NCI-H2029 (cell line): Measurements from ENCODE around the gene CYTL1.
"Not testable (repeated sequence)": the region's sequence is repeated elsewhere in the genome, so short reads cannot be mapped to it uniquely, and the experiment has no call there.

ENCODE experiments used
- DNase-seq: peaks from one replicate; lab custom pipeline; 2025; lab: John Stamatoyannopoulos, UW

Gene CYTL1, protein sequence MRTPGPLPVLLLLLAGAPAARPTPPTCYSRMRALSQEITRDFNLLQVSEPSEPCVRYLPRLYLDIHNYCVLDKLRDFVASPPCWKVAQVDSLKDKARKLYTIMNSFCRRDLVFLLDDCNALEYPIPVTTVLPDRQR

DNA sequence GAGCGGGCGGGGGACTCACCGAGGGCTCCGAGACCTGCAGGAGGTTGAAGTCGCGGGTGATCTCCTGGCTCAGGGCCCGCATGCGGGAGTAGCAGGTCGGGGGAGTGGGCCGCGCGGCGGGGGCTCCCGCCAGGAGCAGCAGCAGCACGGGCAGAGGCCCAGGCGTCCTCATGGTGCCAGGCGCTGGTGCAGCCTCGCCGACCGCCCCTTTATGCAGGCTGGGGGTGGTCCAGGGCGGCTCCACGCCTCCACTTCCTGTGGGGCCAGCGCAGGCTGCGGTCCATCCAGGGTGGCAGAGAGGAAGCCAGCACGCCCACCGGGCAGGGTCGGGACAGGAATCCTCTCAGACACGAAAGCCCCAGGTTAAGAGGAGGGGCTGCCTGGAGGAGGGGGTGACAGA is at the start of gene CYTL1:
Gene CYTL1 (minus strand): TSS at position 185 of the 400 bp plus-strand sequence. CDS start 13 bp downstream, at position 172.
- no peak for DNase-seq

DNA sequence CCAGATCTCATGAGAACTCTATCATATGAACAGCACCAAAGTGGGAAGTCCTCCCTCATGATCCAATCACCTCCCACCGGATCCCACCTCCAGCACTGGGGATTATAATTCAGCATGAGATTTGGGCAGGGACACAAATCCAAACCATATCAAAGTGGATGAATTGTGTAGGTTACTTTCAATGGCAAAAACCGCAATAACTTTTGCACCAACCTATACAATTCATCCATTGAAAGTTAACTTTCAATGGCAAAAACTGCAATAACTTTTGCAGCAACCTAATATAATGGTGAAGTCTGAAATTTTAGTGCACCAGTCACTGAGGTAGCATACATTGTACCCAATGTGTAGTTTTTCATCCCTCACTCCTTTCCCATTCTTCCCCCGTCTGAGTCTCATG is 48.6 kb upstream of the CYTL1 start:
- no peak for DNase-seq

DNA sequence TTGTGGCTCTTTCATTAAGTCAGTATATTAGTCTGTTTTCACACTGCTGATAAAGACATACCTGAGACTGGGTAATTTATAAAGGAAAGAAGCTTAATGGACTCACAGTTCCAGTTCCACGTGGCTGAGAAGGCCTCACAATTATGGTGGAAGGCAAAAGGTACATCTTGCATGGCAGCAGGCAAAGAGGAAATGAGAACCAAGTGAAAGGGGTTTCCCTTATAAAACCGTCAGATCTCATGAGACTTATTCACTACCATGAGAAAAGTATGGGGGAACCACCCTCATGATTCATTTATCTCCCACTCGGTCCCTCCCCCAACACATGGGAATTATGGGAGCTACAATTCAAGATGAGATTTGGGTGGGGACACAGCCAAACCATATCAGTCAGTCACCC is 47.7 kb upstream of the CYTL1 start:
- not testable (repeated sequence) for DNase-seq

DNA sequence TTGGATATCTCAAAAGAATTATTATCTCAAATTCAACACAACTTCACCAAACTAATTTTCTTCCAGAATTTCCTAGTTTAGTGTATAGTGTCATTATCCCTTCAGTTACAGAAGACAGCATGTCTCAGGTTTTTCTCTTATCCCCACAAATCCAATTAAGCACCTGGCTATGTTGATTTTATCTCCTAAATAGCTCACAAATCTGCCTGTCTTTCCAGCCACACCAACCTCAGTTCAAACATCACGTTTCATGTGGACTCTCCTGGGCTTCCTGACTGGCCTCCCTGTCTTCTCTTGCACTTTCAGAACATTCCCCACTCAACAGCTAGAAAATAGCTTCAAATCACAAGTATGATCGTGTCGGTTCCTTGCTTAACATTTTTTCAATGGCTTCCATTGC is 46.8 kb upstream of the CYTL1 start:
- DNase-seq = no peak

DNA sequence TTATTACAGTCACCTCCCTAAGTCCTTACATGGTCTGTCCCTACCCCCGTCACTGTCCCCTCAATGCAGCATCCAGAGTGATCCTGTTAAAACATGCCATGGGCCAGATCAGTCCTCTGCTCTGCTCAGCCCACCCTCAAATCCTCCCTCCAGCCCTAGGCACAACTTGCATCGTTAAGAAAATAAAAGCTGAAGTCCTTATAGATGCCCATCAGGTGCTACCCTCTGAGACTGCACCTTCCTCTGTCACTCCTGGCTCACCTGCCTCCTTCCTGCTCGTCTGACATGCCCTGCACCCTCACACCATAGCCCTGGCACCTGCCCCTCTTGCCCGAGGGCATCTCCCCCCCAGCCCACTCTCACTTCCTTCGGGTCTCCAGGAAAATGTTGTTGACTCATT is 36.2 kb upstream of the CYTL1 start:
- no peak for DNase-seq

DNA sequence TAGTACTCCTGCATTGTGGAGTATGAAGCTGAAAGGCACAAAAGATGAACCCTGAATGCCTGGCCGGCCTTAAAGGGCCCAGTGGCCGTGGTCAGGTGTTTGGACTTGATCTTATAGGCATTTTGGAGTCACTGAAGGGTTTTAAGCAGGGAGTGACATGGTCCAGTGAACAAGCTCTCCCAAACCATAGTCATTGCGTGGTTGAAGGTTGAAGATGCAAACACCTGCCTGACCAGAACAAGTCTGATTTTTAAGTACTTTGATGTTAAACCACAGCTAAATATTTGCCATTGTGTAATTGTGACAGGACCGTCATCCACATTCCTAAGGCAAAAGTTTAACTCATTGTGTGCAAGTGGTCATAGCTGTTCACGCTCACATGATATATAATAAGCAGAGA is 35.3 kb upstream of the CYTL1 start:
- no peak for DNase-seq

DNA sequence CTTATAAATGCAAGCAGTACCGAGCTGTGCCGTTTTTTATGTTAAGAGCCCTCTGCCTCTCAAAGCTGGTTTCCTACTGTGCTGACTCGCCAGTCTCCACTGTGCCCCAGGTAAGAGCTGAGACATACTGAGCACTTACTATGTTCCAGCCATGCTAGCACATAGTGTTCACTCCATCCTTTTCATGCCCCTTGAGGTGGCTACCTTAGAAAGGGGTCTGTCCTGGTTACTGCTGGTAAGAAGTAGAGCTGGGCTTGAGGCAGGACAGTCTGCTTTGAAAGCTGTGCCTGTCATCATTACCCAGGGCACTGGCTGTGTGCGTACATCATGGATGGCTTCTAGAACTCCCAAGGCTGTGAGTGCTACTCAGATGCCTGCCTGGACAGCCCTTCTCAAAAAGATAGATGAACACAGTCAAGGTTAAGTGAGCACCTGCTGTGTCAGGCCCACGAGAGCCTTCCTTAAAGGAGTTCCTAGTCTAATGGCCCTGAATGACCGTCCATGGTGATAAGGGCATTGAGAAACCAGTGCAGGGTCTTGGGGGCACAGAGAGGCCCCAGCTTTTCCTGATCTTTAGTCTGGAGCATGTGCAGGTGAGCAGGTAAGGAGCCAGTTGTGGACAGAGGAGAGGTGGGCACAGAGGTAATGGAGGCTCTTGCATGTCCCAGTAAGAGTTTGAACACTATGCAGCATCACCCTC is 33.6 kb upstream of the CYTL1 start:
- DNase-seq = no peak

DNA sequence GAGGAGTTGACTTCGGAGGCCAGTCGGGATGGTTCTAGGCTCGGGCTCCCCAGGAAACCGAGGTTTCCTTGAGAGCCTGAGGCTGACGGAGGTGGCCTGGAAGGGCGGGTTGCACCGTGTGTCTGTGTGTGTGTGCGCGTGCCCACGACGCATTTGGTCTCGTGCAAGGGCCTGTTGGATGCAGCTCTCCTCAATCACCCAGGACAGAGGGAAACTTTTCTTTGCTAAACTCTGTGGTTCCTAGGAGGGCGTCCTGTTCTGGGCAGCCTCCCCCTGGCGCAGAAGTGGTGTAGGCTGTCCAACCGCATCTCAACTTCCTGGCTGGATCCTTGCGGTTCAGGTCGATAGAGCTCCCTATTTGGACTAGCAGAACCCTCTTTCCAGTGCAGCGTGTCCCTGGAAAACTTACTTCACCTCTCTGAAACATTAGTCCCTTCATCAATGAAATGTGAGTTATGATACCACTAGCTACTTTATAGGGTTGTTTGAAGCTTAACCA is 33.0 kb upstream of the CYTL1 start:
- no peak for DNase-seq

DNA sequence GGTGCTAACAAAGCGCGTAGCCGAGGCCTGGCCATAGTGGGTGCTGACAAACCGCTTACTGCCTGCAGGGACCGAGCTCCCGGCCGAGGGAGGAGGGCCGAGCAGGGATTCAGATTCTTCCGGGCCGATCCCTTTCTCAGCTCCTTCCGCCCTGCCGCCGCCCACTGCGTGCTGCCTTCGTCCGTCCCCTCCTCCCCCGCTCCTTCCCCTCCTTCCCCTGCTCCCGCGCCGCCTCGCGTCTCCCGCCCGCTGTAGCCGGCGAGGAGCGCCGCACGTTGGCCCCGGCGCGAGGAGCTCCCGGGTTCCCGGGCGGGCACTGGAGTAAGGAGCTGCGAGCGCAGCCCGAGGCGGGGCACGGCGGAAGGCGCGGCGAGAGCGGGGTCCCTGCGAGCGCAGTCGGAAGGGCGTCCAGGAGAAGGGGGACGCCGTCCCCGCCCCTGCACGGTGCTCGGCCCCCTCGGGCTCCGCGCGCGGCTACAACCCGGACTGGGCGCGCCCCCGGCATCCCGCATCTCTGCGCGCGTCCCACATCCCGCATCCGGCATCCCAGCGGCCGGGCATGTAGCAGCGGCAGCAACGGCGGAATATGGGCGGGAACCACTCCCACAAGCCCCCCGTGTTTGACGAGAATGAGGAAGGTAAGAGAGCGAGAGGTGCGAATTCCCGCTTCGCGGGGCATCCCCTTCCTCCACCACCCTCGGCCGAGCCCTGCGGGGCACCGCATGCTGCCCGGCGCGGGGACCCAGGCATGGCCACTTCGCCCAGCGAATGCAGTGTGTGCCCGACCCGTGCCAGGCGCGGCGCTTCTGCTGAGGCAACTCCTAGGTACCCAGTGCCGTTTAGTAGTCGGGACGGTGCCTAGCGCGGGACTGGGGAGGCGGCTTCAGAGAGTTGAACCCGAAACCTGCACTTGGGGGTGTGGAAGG is 32.3 kb upstream of the CYTL1 start, which contains the start of gene STK32B:
Gene STK32B (plus strand): TSS at position 203 of the 926 bp plus-strand sequence.
- peak; percentile 11 for DNase-seq

DNA sequence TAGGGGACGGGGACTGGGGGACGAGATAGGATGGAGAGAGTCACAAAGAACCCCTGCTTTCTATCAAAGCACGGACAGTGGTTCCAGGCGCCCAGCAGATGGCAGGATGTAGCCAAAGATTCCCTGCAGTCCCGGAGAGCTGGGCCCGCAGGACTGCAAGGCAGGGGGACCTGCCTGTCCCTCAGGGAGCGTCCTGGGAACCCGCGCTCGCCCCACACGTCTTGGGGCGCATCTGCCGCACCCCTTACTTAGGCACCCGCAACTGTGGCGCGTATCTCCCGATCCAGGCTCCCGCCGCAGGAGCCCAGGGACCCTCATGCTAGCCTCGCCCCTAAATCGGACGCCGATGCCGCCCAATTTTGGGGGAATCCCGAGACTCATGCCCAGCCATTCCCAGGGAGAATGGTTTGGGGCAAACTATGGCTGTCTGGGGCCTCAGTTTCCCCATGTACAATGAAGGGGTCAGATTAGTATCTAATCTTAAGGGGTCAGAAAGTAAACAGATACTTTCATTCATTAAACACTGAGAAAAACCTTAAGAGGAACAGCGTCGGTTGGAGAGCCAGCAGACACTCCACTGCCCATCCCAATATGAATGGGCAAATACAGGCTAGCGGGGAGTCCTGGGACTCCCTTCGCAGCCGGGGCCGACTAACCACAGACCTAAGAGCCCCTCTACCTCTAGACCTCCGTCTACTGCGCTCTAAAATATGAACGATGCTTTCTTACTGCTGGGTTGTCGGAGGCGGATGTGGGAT is 31.4 kb upstream of the CYTL1 start:
- DNase-seq = peak; percentile 13

DNA sequence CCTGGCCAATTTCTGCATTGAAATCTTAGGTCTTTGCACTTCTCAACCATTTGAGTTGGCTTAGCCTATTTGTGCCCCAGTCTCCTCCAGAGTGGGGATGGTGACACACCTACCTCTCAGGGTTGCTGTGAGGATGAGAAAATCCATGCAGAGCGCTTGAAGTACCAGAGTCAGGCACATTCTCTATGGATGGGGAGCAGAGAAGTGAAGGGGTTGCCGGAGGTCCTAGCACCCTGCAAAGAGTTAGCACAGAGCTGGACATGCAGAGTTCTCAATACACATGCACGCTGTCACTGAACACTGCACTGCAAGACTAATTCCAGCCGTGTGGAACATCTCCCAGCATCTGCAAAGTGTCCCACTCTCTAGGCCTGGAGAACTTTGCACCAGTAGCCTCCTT is 29.5 kb upstream of the CYTL1 start:
- no peak for DNase-seq

DNA sequence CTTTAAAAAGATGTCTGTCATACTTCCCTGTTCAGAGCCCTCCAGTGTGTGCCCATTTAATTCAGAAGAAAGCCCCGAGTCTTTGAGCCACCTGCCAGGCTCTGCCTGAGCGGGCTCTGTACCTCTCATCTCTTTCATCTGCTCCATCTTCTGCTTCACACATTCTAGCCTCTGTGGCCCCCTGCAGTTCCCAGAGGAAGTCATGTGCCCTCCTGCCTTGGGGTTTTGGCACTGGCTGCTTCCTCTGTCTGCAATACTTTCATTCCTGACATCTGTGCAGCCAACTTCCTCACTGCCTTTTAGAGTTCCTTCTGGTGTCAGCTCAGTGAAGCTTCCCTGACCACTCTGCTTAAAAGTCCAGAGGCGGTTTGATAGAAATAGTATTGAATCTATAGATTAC is 25.8 kb upstream of the CYTL1 start:
- no peak for DNase-seq

DNA sequence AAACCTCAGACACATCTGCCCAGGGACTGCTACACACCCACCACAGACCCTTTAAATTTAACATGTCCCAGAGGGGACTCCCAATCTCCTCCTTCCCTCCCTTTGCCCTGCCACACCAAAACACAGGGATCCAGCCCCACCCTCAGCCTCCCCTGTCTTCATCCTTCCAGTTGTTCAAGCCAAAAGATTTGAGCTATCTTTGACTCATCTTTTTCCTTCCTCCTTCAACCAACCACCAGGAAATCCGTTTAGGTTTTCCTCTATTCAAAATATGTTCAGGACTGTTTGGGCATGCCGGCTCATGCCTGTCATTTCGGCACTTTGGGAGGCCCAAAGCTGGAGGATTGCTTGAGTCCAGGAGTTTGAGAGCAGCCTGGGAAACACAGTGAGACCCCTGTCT is 25.1 kb upstream of the CYTL1 start:
- DNase-seq = no peak

DNA sequence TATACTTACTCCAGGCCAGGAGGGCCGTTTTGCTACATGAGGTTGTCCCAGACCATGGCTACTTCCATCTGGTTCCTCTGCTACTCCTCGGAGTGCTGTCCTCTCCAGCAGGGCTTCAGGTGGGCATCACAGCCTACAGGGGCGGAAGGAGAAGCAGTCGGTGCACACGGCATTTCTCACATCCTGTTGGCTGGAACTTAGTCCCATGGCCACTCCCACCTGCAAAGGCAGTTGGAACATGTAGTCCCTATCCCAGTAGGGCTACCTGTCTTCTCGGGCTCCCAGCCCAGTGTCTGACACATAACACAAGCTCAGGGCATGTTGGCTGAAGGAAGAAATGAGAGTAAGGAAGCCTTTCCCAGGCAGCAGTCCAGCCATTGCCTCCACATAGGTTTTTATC is 24.3 kb upstream of the CYTL1 start:
- no peak for DNase-seq

DNA sequence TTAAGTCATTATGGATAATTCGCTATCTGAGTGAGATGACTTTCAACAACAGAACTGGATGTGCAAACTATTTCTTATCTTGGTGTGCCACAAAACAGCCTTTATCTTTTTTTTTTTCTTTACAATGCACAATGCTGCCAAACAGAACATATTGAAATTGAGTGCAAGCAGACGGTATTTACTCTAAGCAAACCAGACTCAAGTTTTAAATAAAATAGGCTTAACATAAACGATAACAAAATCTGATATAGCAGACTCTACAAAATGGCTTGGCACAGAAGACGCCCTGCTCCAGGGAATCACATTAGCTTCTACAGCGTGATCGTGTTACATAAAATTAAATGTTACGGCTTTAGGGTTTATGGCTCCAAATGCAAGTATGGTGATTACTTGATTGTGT is 22.4 kb upstream of the CYTL1 start:
- DNase-seq = no peak

DNA sequence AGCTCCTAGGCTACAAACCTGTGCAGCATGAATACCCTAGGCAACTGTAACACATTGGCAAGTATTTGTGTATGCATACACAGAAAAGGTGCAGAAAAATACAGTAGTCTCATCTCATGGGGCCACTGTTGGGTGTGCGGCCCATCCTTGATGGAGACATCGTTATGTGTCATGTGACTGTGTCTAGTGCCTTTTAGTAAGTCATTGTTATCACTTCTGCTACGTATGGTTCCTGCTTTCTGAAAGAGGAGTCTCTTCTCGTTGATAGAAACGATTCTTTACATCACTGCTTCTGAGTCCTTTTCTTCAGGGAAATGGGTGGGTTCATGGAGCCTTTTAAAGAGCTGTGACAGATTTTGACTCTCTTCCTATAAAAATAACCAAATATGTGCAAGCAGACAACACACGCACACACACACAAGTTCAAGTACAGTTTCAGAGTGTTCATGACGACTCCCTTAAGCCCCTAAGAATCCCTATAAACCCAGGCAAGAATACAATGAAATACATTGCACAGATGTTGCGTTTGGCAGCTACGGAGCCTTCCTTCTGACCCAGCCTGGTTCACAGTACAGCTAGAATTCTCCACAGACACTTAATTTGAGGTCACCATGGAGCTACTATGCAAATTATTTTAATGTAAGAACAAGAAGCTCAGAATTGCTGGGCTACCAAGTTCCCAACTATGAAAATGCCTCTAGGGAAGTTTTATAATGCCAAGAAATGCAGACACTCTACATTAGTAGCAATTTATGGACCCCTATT is 21.8 kb upstream of the CYTL1 start:
- no peak for DNase-seq

DNA sequence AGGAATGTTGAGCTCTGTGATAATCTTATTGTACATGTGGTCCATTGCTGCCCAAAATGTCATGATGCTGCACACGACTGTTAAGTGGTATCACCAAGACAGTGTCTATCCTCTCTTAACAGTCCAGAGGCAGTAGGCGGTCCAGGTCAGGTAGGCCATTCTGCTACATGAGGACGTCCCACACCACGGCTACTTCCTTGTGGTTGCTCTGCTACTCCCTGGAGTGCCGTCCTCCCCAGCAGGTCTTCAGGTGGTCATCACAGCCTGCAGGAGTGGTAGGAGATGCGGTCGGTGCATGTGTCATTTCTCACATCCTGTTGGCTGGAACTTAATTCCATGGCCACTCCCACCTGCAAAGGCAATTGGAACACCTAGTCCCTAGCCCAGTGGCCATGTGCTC is 20.5 kb upstream of the CYTL1 start:
- DNase-seq = no peak

DNA sequence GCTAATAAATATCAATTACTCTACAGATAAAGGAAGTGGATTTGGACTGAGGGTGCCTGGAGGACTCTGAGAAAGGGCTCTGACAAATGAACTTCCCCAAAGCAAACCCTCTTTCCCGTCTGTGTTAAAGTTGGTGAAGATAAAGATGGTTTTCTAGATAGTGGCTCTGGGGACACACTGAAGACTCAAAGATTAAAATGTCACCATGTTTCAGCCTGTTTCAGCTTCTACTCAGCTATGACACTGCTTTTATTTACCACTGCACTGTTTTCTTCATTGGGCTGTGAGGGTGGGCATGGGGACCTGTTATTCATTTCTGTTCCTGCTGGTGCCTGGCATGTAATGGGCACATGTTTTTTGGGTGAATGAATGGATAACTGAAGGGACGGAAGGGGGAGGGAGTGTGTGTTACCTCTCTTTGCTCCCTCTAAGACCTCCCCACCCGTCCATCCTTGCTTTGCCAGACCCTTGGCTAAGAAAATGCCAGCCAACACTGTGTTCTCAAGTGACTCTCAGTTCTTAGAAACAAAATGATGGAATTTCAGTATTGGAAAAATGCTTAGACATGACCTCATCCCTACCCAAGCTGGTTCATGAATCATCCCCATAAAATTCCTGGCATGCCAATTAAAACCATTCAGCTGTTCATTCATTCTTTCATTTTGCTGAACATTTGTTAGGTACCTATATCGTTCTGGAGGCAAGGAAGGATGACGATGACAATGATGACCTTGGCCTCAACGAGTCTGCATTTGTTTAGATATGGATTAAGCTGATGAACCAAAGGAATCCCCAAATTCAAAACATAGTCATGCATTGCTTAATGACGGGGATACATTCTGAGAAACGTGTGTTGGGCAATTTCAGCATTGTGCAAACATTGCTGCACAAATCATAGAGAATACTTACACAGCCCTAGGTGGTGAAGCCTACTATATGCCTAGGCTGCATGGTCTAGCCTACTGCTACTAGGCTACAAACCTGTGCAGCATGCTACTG is 18.6 kb upstream of the CYTL1 start:
- no peak for DNase-seq

DNA sequence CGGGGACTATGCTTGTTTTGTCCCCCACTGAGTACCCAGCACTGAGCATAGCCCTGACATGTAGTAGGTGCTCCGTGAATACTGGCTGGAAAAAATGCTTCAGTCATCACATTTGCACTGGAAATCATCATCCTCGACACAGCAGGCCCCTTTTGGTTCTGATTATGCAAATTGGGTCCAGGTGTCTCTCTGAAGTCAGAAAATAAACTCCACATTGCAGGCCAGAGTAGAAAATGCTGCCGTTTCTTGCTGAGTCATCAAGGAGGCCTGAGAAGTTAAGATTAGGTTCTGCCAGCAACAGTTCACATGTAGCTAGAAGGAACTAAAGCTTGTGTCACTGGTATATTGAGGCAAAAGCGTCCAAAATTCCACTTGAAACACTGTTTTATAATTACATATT is 17.0 kb upstream of the CYTL1 start:
- DNase-seq = no peak

DNA sequence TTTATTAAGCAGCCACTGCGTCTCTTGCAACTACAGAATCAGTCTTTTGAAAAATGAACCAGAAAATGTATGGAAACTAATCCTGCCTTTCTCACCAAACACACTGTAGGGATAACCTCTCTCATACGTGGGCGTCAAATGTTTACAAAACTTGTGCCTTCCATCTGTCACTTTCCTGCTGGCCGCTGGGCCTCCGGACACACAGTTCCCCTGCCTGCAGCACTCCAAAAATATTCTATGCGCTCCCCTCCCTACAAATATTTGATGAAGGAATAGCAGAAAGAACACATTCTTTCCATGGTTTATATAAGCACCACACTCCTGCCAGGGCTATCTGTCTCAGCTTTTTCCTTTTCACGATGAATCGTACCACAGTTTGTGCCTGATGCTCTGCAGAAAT is 14.9 kb upstream of the CYTL1 start:
- DNase-seq = no peak
